Vagina (tissue), 2 donors: ENCODE measurements around the gene PHTF1. TPM values are rescaled to one million over a fixed set of nuclear protein-coding genes. Genes with fewer than 3 reads are reported as not detected.

Experiments used
- DNase-seq, 2 donors: peaks; one replicate each; pipeline ENCODE4 v3.0.0-alpha.2; 2017; ENCODE audit errors: extremely low spot score in 2 of 2
- H3K27ac ChIP-seq: fragments of 200-600 bp; sonication (generic); one replicate; pipeline ENCODE4 v1.5.1; 2019
- H3K27me3 ChIP-seq: fragments of 200-600 bp; sonication (generic); one replicate; pipeline ENCODE4 v1.5.1; 2019
- H3K36me3 ChIP-seq, 2 donors: fragments of 200-600 bp; sonication (generic); one replicate each; pipeline ENCODE4 v1.5.1; 2017 to 2019
- H3K4me1 ChIP-seq: fragments of 200-600 bp; sonication (generic); one replicate; pipeline ENCODE4 v1.5.1; 2019
- H3K4me3 ChIP-seq, 2 donors: fragments of 200-600 bp; sonication (generic); 1 replicate in 1 of 2; 2 replicates in 1 of 2; pipeline ENCODE4 v1.5.1; 2016 to 2019
- H3K9me3 ChIP-seq: fragments of 200-600 bp; sonication (generic); one replicate; pipeline ENCODE4 v1.5.1; 2019
- CTCF ChIP-seq, 3 experiments: fragments of 450-650 bp in 2 of 3; fragments of 200-600 bp in 1 of 3; sonication (generic) in 1 of 3; IDR thresholded peaks; one replicate each; pipeline ENCODE4 v1.5.1; 2017 to 2019; ENCODE audit warnings: antibody characterized with exemption in 3 of 3, mild to moderate bottlenecking in 2 of 3, moderate library complexity in 2 of 3
- POLR2A ChIP-seq, 2 donors: fragments of 450-650 bp; IDR thresholded peaks; one replicate each; pipeline ENCODE4 v1.6.1; 2017; ENCODE audit warnings: antibody characterized with exemption in 2 of 2, mild to moderate bottlenecking in 2 of 2, moderate library complexity in 2 of 2
- POLR2AphosphoS5 ChIP-seq, 2 donors: sonication (generic); formaldehyde crosslinking; IDR thresholded peaks; one replicate each; pipeline ENCODE4 v1.9.0; 2017; ENCODE audit warnings: antibody characterized with exemption in 2 of 2, mild to moderate bottlenecking in 2 of 2, low read depth in 1 of 2; ENCODE audit not compliant: insufficient read depth in 1 of 2
- intact Hi-C: fragments of 100-400 bp; cut with DNase I; formaldehyde crosslinking; loops from one replicate; pipeline ENCODE4 v1.15.1; 2023
- total RNA-seq: library from RNA; depleted of rRNA; stranded (reverse); fragments of >200 nt; gene quantifications from one replicate; pipeline ENCODE4 v1.2.3, GENCODE V29; 2016

PHTF1 gene
- total RNA-seq, 1 donor from 2014 or later: 4.7 TPM

DNA sequence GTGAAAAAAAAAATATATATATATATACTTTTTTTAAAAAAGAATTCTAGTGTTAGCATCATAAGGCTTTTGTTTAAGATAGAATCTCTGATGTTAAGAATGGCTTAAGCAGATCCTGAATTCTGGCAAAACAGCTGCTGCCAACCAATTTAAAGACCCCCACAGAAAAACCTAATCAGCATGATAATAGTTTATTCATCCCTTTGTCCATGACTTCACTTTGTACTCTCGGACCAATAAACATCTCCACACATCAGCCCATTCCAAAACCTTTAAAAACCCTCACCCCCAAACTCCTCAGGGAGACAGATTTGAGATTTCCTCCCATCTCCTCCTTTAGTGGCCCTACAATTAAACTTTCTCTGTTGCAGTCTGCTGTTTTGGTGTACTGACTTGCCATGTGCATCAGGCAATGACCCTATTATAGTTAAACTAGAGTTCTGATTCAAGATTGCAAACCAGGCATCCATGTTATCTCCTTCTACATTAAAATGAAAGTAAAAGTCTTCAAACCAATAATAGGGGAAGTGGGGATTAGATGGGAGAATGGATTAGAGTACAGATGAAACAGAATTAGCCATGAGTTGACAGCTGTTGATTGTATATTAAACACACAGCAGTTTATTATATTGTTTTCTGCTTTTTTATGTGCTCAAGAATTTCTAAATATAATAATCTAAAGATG is 9.8 kb upstream of the PHTF1 start:
- H3K4me1 ChIP-seq: peaks cover 13% of the 10 kb centered on the region
- no peak overlapping the region for H3K4me3 ChIP-seq
- H3K27ac ChIP-seq: no peak overlapping the region
- H3K9me3 ChIP-seq: no peaks in the 10 kb centered on the region
- TF ChIP-seq POLR2AphosphoS5 (IDR thresholded peaks at IDR 0.05; ENCODE audit: insufficient read depth in 1 of 2, low read depth in 1 of 2): no peak
- TF ChIP-seq CTCF (IDR thresholded peaks at IDR 0.05): no peak
- TF ChIP-seq POLR2A (IDR thresholded peaks at IDR 0.05): no peak
- peaks cover 0 to 25% of the 10 kb centered on the region in 2 donors for H3K36me3 ChIP-seq
- no peak for DNase-seq
- intact Hi-C loops: no loop called here
- no peaks in the 10 kb centered on the region for H3K27me3 ChIP-seq

- no peak overlapping the region for H3K27ac ChIP-seq
- peaks cover 15% of the 10 kb centered on the region for H3K4me1 ChIP-seq
- intact Hi-C loops: no loop called here
- H3K9me3 ChIP-seq: no peaks in the 10 kb centered on the region
- no peaks in the 10 kb centered on the region for H3K27me3 ChIP-seq
- H3K4me3 ChIP-seq: no peak overlapping the region
- H3K36me3 ChIP-seq: peaks cover 0 to 25% of the 10 kb centered on the region in 2 donors
- TF ChIP-seq POLR2A (IDR thresholded peaks at IDR 0.05) (no peak), POLR2AphosphoS5 (IDR thresholded peaks at IDR 0.05; ENCODE audit: insufficient read depth in 1 of 2, low read depth in 1 of 2) (no peak), CTCF (IDR thresholded peaks at IDR 0.05) (no peak)
- DNase-seq: no peak
Observed at GRCh38 chr1:113765306-113766230, 6.3 kb upstream of the PHTF1 start.

DNA sequence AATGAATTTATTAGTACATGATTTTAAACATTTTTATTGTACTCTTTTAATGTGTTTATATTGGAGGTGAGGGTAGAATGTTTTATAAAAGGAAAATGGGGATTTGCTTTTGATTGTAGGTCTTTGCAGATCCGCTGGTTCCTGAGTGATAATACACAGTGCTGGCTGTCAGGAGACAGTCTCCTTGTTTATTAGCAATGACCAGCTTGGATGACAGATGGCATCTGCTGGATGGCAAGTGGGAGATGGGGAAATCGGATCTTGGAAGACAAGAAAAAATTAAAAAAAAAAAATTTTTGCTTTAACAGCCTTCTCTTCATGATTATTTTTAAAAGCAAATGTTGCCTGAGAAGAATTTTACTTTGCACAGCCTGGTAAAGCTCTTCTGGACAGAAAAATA is 4.4 kb upstream of the PHTF1 start:
- Histone ChIP-seq H3K4me3 (no peak overlapping the region), H3K36me3 (peaks cover 0 to 25% of the 10 kb centered on the region in 2 donors), H3K4me1 (peaks cover 14% of the 10 kb centered on the region), H3K9me3 (no peaks in the 10 kb centered on the region), H3K27ac (no peak overlapping the region), H3K27me3 (no peaks in the 10 kb centered on the region)
- no peak for DNase-seq
- intact Hi-C loops: no loop called here
- no peak for TF ChIP-seq CTCF (IDR thresholded peaks at IDR 0.05)
- TF ChIP-seq POLR2A (IDR thresholded peaks at IDR 0.05): no peak
- no peak for TF ChIP-seq POLR2AphosphoS5 (IDR thresholded peaks at IDR 0.05; ENCODE audit: insufficient read depth in 1 of 2, low read depth in 1 of 2)

DNA sequence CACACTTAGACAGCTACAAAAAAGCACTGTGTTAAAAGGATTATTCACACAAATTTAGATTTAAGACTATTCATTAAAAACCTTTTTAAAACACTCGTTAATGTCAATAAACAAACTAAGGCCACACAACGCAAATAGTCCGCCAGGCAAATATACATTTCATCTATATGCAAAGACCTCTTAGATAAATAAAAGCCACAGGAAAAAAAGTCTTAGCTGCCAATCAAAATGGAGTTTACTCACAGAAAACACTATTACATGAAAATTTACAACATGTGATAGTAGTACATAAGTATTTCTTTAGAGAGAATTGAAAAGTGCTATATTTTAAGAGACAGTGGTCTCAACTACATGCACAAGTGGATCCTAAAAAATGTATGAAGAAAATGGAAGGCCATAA is 2.7 kb upstream of the PHTF1 start:
- no peaks in the 10 kb centered on the region for H3K27me3 ChIP-seq
- H3K9me3 ChIP-seq: no peaks in the 10 kb centered on the region
- no peak overlapping the region for H3K4me3 ChIP-seq
- DNase-seq: no peak
- H3K27ac ChIP-seq: no peak overlapping the region
- TF ChIP-seq POLR2AphosphoS5 (IDR thresholded peaks at IDR 0.05; ENCODE audit: insufficient read depth in 1 of 2, low read depth in 1 of 2) (no peak), CTCF (IDR thresholded peaks at IDR 0.05) (no peak), POLR2A (IDR thresholded peaks at IDR 0.05) (no peak)
- intact Hi-C loops: no loop called here
- peaks cover 23% of the 10 kb centered on the region for H3K4me1 ChIP-seq
- peaks cover 0 to 10% of the 10 kb centered on the region in 2 donors for H3K36me3 ChIP-seq
